ENCODE measurements around the gene KIF26A.

KIF26A gene

DNA sequence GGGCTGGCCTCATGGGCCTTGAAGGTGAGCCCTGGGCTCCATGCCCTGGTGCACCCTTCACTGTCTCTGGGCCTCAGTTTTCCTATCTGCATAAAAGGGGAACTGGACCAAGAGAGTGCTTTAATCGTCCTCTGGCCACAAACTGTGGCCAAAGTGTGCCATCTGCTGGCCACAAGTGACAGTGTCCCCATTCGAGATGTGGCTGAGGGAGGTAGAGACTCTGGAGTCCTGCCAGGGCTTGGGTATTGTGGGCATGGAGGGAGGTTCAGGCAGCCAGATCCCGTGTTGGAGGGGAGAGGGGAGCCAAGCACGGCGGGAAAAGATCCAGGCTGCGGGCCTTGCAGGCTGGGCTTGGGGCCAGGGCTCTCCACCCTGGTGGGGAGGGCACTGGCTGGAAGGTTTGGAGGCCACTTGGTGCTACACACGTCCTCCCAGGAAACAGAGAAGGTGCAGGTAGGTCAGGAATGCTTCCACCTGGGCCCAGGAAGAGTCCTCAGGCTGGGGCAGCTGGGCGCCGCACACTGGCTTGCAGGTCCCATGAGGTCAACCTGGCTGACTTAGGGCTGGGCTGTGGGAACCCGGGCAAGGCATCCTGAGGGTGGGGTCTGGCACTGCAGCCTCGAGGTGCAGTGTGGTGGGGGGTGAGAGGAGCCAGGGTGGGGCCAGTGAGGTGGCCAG lies 7.3 kb upstream of the KIF26A start:
- DNase-seq (ENCODE audit: low read depth), result no peak

- DNase-seq (ENCODE audit: low read depth), result no peak
Measured at GRCh38 chr14:104131968-104132732, 6.2 kb upstream of the KIF26A start.

GRCh38 chr14:104132981-104133380 lies 5.4 kb upstream of the KIF26A start:
- DNase-seq (ENCODE audit: low read depth), result no peak

GRCh38 chr14:104133496-104133895 lies 4.9 kb upstream of the KIF26A start:
- no peak for DNase-seq (ENCODE audit: low read depth)

GRCh38 chr14:104134061-104134965 lies 4.1 kb upstream of the KIF26A start:
- DNase-seq (ENCODE audit: low read depth), result no peak

GRCh38 chr14:104135121-104135903 lies 3.1 kb upstream of the KIF26A start:
- no peak for DNase-seq (ENCODE audit: low read depth)

DNA sequence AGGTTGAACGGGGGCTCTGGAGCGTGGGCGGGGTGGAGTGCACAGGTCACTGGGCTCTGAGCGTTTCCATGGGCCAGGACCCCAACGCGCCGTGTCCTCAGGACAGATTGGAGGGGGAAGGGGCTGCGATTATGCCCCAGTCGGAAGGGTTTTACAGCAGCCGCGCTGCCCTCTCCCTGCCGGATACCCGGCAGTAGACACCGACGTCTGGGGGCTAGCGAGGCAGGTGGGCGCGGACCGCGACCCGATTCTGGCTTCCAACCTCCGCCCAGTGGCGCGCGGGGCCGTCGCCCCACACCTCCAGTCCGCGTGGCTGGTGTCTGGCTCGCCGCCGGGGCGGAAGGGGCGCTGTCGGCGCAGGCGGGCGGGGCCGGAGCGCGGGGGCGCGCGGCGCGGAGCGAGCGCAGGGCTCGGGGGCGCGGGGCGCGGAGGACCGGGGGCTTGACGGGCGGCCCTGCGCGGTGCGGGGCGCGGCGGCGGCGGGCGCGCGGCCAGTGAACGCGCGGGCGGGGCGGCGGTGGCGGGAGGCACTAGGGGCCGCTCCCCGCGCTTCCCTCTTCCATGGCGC lies 2.4 kb upstream of the KIF26A start:
- no peak for DNase-seq (ENCODE audit: low read depth)

- no peak for DNase-seq (ENCODE audit: low read depth)
Measured at GRCh38 chr14:104136472-104137296, 1.7 kb upstream of the KIF26A start.

- DNase-seq (ENCODE audit: low read depth), result peak; percentile 11
Measured at GRCh38 chr14:104137297-104138097, 890 bp upstream of the KIF26A start.

DNA sequence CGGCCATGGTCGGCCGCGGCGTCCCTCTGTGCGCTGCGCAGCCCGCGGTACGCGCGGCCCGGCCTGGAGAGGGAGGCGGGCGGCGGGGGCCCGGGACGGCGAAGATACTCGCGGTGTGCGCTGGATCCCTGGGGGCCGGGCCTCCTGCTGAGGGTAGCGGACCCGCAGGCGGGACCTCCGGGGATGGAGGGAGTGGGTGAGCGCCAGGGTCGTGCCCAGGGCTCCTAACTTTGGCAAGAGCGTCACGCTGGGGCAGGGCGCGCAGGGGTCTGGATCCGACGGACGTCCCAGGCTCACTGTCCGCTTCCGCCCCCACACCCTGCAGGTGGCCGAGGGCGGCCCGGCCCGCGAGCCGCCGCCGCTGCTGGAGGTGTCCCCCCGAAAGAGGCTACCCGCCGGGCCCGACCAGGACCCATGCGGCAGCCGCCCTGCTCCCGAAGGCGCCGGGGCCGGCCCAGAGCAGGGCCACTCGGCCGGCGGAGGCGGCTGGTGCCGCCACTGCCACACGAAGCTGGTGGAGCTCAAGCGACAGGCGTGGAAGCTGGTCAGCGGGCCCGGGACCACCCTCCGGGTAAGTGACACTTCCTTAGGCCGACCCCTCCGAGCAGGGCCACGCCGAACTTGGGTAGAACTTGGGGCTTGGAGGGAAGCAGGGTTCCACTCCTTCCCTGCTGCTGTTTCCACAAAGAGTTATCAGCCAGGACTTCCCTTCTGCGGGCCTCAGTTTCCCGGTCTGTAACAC lies 502 bp downstream of the KIF26A start:
- no peak for DNase-seq (ENCODE audit: low read depth)

DNA sequence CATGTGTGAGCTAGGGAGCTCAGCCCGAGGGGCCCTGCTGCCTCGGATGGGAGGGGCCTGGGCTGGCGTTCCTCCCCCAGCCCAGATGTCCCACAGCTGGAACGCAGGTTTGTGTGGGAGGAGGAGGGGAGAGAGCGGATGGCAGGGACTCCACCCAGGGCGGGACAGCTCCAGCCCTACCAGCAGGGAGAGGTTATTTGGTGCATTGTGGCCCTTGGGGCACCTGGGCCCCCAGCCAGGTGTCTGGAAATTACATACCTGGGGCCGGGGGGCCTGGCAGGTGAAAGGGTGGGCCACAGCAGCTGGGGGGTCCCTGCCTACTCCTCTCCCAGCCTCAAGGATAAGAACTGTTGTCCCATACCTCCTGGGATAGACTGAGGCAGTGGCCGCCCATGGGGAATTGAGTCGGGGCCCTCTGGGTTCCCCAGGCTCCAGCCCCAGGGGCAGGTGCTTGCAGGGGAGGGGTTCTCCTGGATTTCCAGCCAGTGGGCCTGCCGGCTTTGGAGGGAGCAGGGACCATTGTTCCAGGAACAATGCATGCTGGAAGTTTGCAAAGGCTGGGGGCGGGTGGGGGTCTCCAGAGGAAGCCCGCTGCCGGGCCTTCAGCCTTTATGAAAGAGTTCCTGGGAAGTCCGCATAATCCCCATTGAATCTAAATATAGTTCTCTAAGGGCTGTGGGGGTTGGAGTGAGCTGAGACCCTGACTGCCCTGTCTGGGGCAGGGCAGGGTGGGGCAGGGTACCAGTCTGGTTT lies 1.2 kb downstream of the KIF26A start:
- DNase-seq (ENCODE audit: low read depth), result no peak

DNA sequence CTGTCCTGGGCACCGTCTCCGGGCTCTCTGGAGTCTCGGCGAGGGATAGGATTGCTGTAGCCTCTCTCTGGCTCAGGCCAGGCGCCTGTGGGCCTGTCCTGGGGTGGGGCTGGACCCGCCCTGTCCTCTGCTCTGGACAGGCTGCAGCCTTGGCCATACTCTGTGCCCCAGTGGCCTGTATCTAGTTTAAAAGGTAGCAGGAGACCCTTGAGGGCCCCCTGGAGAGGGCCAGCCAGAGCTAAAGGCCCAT lies 1.8 kb downstream of the KIF26A start:
- no peak for DNase-seq (ENCODE audit: low read depth)

DNA sequence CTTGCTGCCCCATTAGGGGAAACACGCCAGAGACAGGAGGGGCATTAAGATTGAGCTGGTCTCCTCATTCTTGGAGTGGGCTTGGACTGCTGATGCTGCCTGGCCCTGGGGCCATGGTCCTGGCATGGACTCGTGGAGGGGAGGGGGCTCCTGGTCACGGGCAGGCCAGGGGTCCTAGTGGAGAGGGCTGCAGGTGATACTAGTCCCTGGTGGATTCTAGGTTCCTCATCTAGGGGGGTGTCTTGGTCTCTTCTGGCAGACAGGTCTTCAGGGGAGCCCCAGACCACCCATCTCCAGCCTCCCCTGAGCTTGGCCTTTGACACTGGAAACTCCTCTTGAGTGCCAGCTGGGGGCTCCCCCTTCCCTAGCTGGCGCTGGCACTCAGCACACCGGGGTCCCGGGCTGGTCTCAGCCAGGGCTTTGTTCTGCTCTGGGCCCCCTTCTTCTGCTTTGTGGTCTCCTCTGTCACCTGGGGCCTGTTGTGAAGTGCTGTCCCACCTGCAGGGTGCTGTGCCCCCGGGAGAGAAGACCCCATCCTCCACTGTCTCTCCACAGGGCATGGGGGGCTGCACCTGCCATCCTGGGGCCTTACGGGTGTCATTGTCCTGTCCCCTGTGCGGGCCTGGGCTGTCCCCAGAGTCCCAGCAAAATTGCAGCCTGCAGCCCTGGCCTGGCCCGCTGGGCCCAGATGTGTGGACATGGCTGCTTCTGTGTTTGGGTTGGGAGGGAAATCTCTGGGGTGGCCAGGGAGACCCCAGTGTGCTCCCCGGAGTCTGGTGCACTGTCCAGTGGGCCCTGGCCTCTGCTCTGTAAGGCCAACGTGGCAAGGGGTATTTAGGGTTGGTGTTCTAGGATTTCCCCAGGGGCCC lies 2.3 kb downstream of the KIF26A start:
- no peak for DNase-seq (ENCODE audit: low read depth)

GRCh38 chr14:104141621-104142091 lies 3.3 kb downstream of the KIF26A start:
- no peak for DNase-seq (ENCODE audit: low read depth)

GRCh38 chr14:104142136-104142945 lies 4.0 kb downstream of the KIF26A start:
- DNase-seq (ENCODE audit: low read depth), result no peak

DNA sequence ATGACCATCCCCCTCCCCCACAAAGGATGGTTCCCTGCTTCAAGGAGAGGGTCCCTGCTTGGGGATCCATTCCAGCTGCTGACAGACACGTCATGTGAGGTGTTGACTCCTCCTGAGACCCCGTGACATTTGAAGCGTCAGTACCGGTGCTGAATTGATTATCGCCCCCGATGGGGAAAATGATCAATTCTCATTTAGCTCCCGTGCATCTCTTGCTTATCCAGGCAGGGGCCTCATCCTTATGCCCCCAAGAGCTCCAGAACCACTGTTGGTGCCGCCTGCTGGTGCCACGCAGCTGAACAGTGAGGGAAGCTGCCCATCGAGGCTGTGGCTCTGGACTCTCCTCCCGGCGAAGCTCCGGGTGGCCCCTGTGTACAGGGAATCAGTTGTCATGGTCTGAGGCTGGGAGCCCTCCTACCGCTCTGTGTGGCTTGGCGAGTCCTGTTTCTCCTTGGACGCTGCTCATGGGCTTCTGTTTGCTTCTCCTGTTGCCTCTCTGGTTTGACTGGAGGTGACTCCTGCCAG lies 4.6 kb downstream of the KIF26A start:
- DNase-seq (ENCODE audit: low read depth), result no peak
